Effector memory CD4-positive, alpha-beta T cell (primary cell): Measurements from ENCODE around the gene MYLK.

Experiments
- DNase-seq, 3 donors: peaks; one replicate each; pipeline ENCODE4 v3.0.0-alpha.2; 2020
- H3K27ac ChIP-seq: 2 replicates; pipeline ENCODE4 v1.7.0; 2013; ENCODE audit warnings: mild to moderate bottlenecking, low read length, moderate library complexity; ENCODE audit not compliant: insufficient read depth, poor library complexity, severe bottlenecking
- H3K27me3 ChIP-seq: replicated peaks from 2 replicates; pipeline ENCODE4 v1.7.0; 2013; ENCODE audit warnings: mild to moderate bottlenecking, low read length; ENCODE audit not compliant: insufficient read depth, control insufficient read depth, poor library complexity, severe bottlenecking
- H3K36me3 ChIP-seq: 2 replicates; pipeline ENCODE4 v1.7.0; 2013; ENCODE audit warnings: mild to moderate bottlenecking, low read length, moderate library complexity; ENCODE audit not compliant: control insufficient read depth, insufficient read depth
- H3K4me1 ChIP-seq: 2 replicates; pipeline ENCODE4 v1.7.0; 2013; ENCODE audit warnings: low read length, mild to moderate bottlenecking; ENCODE audit not compliant: control insufficient read depth, insufficient read depth, poor library complexity, severe bottlenecking
- H3K4me3 ChIP-seq: 2 replicates; pipeline ENCODE4 v1.7.0; 2013; ENCODE audit warnings: low read length, low read depth, mild to moderate bottlenecking; ENCODE audit not compliant: insufficient read depth, poor library complexity, severe bottlenecking
- H3K9me3 ChIP-seq: 2 replicates; pipeline ENCODE4 v1.7.0; 2013; ENCODE audit warnings: mild to moderate bottlenecking, low read length, moderate library complexity; ENCODE audit not compliant: control insufficient read depth

Gene MYLK

DNA sequence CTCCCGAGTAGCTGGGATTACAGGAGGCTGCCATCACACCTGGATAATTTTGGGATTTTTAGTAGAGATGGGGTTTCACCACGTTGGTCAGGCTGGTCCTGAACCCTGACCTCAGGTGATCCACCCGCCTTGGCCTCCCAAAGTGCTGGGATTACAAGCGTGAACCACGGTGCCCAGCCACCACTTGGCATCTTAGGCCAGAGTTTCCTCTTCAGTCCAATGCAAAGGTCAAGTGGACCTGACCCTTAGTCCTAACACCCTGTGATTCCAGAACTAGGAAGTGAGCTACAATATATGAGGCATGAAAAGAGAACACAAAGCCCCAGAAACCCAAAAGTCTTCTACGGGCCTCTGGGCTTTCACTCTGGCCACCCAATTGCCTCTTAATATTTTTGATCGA, 5.3 kb downstream of the MYLK start:
- Histone ChIP-seq H3K36me3 (no peaks in the 10 kb centered on the region), H3K27ac (no peak overlapping the region), H3K4me1 (peaks cover 5% of the 10 kb centered on the region), H3K4me3 (no peak overlapping the region), H3K27me3 (peaks cover 16% of the 10 kb centered on the region), H3K9me3 (no peaks in the 10 kb centered on the region)
- DNase-seq: no peak

DNA sequence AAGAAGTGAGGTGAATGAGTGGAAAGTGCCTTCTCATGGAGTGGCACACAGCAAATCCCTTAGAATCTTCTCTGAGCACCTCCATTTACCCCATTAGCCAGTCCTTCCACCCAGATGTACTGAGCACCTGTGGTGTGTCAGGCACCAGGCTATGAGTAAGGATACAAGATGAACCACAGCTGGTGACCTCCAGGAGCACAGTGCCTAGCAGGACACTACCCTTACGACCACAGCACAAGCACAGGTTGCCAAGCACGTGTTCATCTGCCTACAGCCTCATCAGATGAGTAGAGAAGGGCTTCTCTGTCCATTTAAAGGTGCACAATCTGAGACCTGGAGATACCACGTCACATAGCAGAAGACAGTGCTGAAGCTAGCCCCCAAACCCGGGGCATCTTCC, 6.2 kb downstream of the MYLK start:
- Histone ChIP-seq H3K36me3 (no peaks in the 10 kb centered on the region), H3K27ac (no peak overlapping the region), H3K4me3 (no peak overlapping the region), H3K9me3 (no peaks in the 10 kb centered on the region), H3K4me1 (no peaks in the 10 kb centered on the region), H3K27me3 (peaks cover 9% of the 10 kb centered on the region)
- DNase-seq: no peak

DNA sequence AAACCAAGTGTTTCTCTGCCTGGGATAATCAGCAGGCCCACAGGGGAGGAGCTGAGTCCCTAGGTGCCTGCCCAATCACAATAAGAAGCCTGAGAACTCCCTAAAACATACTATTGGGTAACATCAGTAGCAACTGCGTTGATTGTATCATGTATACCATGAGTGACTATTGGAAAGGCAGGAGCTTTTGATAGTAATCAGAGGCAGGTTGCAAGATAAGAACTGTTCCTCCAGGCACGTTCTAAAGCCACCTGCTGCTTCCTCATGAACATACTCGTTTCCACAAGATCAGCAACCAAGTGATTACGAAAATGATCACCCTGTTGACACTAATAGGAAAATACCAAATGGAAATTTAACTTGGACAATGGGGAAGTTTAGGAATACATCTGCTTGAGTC, 6.7 kb downstream of the MYLK start:
- Histone ChIP-seq H3K4me1 (no peaks in the 10 kb centered on the region), H3K9me3 (no peaks in the 10 kb centered on the region), H3K36me3 (no peaks in the 10 kb centered on the region), H3K27me3 (peaks cover 7% of the 10 kb centered on the region), H3K4me3 (no peak overlapping the region), H3K27ac (no peak overlapping the region)
- DNase-seq: no peak

DNA sequence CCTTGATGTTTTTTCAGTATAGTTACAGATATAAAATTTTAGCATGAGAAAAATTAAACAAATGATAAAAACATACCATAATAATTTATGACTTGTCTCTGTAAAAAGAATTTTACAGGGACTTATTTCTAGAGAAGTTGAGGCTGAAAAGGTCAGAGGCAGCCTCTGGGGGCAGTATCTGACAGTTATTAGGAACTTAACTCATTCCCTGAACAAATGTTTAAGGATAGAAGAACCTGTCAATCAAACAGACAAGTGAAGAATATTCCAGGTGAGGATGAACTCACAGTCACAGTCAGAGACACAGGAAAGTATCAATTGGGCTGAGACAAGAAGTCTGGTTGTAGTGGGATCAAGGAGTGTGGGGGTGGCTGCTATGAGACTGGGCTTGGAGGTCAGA, 7.3 kb downstream of the MYLK start:
- Histone ChIP-seq H3K9me3 (no peaks in the 10 kb centered on the region), H3K27ac (no peak overlapping the region), H3K4me3 (no peak overlapping the region)

DNA sequence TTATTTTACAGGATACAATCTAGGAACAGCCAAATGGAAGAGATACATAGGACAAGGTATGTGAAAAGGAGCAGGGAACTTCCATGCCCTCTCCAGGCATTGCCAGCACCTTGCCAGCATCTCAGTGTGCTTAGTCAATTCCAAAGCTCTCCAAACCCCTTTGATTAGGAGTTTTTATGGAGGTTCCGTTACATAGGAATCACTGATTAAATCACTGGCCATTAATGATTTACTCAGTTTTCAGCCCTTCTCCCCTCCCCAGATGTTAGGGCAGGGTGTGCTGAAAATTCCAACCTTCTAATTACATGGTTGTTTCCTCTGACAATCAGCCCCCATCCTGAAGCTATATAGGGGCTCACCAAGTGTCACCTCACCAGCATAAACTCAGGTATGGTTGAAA, 11.5 kb downstream of the MYLK start:
- no peak overlapping the region for H3K4me3 ChIP-seq
- no peaks in the 10 kb centered on the region for H3K9me3 ChIP-seq
- H3K27ac ChIP-seq: no peak overlapping the region
- H3K27me3 ChIP-seq: peaks cover 3% of the 10 kb centered on the region
- no peaks in the 10 kb centered on the region for H3K4me1 ChIP-seq
- H3K36me3 ChIP-seq: no peaks in the 10 kb centered on the region
- DNase-seq: no peak

More for the DNA sequence above, 7.3 kb downstream of the MYLK start:
- no peaks in the 10 kb centered on the region for H3K4me1 ChIP-seq
- DNase-seq: no peak
- peaks cover 3% of the 10 kb centered on the region for H3K27me3 ChIP-seq
- no peaks in the 10 kb centered on the region for H3K36me3 ChIP-seq

DNA sequence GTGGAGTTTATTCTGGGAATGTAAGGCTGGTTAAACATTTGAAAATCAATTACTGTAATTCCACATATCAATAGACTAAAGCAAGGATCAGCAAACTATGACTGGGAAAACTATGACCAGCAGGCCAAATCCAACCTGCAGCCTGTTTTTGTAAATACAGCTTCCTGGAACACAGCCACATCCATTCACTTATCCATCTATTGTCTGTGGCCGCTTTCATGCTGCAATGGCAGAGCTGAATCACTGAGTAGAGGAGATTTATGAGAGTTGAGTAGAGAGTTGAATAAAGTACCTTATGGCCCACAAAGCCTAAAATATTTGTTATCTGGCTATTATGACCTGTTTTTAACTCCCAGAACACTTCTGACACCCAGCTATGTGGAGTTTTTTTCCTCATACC, 12.2 kb downstream of the MYLK start:
- H3K36me3 ChIP-seq: no peaks in the 10 kb centered on the region
- H3K9me3 ChIP-seq: no peaks in the 10 kb centered on the region
- H3K27ac ChIP-seq: no peak overlapping the region
- no peak overlapping the region for H3K4me3 ChIP-seq
- peaks cover 3% of the 10 kb centered on the region for H3K27me3 ChIP-seq
- no peaks in the 10 kb centered on the region for H3K4me1 ChIP-seq
- no peak for DNase-seq

DNA sequence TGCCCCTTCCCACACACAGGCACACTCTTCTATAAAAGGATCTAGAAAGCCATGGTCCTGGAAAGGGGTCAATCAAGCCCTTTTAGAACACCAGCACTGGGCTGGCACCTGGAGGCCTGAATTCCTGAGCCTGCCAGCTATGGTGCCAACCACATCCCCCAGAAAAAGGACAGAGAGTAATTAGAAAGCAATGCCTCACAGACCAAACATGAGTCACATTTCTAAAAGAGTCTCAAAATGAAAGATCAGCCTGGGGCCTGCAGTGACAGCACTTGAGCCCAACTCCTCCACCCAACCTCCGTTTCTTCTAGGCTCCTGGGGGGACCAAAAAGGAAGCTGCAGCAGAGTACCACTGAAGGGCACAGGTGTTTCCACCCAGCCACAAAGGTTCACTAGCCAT, 14.1 kb downstream of the MYLK start:
- H3K4me1 ChIP-seq: no peaks in the 10 kb centered on the region
- DNase-seq: no peak
- H3K27ac ChIP-seq: no peak overlapping the region
- H3K36me3 ChIP-seq: no peaks in the 10 kb centered on the region
- H3K4me3 ChIP-seq: no peak overlapping the region
- peaks cover 3% of the 10 kb centered on the region for H3K27me3 ChIP-seq
- H3K9me3 ChIP-seq: no peaks in the 10 kb centered on the region

DNA sequence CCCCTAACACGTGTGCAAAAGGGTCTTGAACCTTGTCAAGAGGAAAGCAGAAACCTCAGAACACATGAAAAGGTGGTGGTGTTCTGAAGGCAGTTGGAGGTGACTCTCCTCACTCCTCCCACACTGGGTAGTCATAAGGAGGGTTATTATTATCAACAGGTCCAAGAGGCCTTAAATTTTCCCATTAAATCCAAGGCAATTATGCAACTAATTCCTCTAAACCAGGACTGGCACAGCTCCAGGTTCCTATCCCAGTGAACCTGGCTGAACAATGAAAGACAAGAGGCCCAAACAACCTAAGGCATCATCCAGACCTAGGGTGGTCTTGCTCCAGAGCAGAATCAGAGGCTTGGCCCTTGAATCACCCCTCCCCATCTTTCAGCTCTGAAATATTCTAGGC, 15.0 kb downstream of the MYLK start:
- H3K4me1 ChIP-seq: no peaks in the 10 kb centered on the region
- no peaks in the 10 kb centered on the region for H3K9me3 ChIP-seq
- DNase-seq: no peak
- no peak overlapping the region for H3K27ac ChIP-seq
- H3K4me3 ChIP-seq: no peak overlapping the region
- no peaks in the 10 kb centered on the region for H3K36me3 ChIP-seq
- peaks cover 3% of the 10 kb centered on the region for H3K27me3 ChIP-seq

DNA sequence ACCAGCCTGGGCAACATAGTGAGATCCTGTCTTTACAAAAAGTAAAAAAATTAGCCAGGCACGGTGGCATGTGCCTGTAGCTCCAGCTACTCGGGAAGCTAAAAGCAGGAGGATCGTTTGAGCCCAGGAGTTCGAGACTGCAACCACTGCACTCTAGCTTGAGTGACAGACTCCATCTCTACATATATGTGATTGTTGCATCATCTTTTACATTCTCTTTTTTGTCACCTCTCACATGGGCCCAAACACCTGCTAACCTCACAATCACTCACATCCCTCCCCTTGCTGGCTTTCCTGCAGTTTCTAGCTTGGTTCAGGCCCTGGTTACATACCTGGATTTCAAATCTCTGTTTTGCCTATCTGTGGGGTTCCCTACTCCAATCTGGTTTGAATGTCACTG, 19.4 kb downstream of the MYLK start:
- no peak overlapping the region for H3K4me3 ChIP-seq
- H3K27me3 ChIP-seq: peaks cover 3% of the 10 kb centered on the region
- no peak overlapping the region for H3K27ac ChIP-seq
- no peak for DNase-seq
- H3K36me3 ChIP-seq: no peaks in the 10 kb centered on the region
- H3K4me1 ChIP-seq: no peaks in the 10 kb centered on the region
- H3K9me3 ChIP-seq: no peaks in the 10 kb centered on the region

DNA sequence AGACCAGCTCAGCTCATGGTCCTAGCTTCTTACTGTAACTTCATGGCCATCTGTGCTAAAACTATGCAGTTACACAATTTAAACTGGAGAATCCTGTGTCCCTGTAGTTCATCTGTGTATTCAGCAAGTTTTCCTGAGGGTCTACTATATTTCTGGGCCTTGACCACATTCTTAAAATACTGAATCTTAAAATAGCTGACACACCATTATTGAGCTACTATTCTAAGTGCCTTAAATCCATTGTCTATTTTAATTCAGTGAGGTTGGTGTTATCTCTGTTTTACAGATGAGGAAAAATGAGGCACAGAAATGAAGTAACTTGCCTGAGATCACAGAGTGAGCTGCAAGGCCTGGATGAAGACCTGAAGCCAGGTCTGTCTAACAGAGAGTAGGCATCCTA, 22.0 kb downstream of the MYLK start:
- Histone ChIP-seq H3K27ac (no peak overlapping the region), H3K9me3 (no peaks in the 10 kb centered on the region), H3K4me1 (no peaks in the 10 kb centered on the region), H3K27me3 (no peaks in the 10 kb centered on the region), H3K4me3 (no peak overlapping the region), H3K36me3 (no peaks in the 10 kb centered on the region)
- no peak for DNase-seq
